ENCODE measurements around the gene DAB1.

DNA sequence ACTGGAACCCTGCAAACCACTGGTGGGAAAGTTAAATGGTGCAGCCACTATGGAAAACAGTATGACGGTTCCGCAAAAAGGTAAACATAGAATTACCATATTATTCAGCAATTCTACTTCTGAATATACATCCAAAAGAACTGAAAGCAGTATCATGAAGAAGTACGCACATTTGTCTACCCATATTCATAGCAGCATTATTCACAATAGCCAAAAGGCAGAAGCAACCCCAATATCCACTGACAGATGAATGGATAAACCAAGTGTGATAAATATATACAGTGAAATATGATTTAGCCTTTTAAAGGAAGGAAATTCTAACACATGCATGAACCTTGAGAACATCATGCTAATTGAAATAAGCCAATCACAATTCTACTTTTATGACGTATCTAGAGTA lies 39.6 kb downstream of the DAB1 start:
- TF ChIP-seq, protein P1, sequence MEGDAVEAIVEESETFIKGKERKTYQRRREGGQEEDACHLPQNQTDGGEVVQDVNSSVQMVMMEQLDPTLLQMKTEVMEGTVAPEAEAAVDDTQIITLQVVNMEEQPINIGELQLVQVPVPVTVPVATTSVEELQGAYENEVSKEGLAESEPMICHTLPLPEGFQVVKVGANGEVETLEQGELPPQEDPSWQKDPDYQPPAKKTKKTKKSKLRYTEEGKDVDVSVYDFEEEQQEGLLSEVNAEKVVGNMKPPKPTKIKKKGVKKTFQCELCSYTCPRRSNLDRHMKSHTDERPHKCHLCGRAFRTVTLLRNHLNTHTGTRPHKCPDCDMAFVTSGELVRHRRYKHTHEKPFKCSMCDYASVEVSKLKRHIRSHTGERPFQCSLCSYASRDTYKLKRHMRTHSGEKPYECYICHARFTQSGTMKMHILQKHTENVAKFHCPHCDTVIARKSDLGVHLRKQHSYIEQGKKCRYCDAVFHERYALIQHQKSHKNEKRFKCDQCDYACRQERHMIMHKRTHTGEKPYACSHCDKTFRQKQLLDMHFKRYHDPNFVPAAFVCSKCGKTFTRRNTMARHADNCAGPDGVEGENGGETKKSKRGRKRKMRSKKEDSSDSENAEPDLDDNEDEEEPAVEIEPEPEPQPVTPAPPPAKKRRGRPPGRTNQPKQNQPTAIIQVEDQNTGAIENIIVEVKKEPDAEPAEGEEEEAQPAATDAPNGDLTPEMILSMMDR (IDR thresholded peaks at IDR 0.05; ENCODE audit: low read depth, low read length, poor library complexity, severe bottlenecking) = no peak
- TF ChIP-seq EZH2phosphoT487 (IDR thresholded peaks at IDR 0.05; ENCODE audit: borderline replicate concordance, low read length) = no peak

Measured in DOHH2 (cell line).